ENCODE data around the gene PRAC2. TPM values are rescaled to one million over a fixed set of nuclear protein-coding genes. Genes with fewer than 3 reads are reported as not detected.

The PRAC2 gene
- total and polyA plus RNA-seq, 4 donors = not detected

DNA sequence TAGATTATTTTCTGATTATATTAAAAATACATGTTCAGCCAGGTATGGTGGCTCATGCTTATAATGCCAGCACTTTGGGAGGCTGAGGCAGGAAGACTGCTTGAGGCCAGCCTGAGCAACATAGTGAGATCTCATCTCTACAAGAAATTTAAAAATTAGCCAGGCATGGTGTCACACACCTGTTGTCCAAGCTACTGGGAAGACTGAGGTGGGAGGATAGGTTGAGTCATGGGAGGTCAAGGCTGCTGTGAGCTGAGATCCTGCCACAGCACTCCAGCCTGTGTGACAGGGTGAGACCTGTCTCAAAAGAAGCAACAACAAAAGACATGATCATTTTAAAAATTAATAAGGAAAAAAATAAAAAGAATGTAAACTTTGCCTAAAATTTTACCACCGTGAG, 41.4 kb upstream of the PRAC2 start:
- Histone ChIP-seq H3K4me3 (ENCODE audit: low read depth in 1 of 3, low read length in 3 of 3) (no peak overlapping the region), H3K36me3 (ENCODE audit: control insufficient read depth in 4 of 4, insufficient read depth in 3 of 4, low read depth in 1 of 4, low read length in 3 of 4) (no peaks in the 10 kb centered on the region), H3K27me3 (ENCODE audit: control insufficient read depth in 4 of 4, insufficient read depth in 4 of 4, low read length in 3 of 4) (peaks cover 0 to 8% (median under 1%) of the 10 kb centered on the region in 4 donors), H3K4me1 (ENCODE audit: control insufficient read depth in 4 of 4, insufficient read depth in 4 of 4, low read length in 3 of 4) (no peaks in the 10 kb centered on the region), H3K27ac (ENCODE audit: low read depth in 1 of 2, low read length in 2 of 2) (no peak overlapping the region), H3K9ac (ENCODE audit: low read depth in 1 of 2, low read length in 2 of 2) (no peak overlapping the region), H3K9me3 (ENCODE audit: control insufficient read depth in 4 of 4, low read length in 3 of 4) (no peaks in the 10 kb centered on the region)
- 92% methylated on average over 1 of the region's 1 CpG for WGBS
- no peak for DNase-seq (ENCODE audit: low spot score)
- no peak for TF ChIP-seq YY1 (IDR thresholded peaks at IDR 0.05)

GRCh38 chr17:48690655-48691054, 32.3 kb upstream of the PRAC2 start:
- DNase-seq (ENCODE audit: low spot score) = no peak
- Histone ChIP-seq H3K27ac (ENCODE audit: low read depth in 1 of 2, low read length in 2 of 2) (no peak overlapping the region), H3K4me1 (ENCODE audit: control insufficient read depth in 4 of 4, insufficient read depth in 4 of 4, low read length in 3 of 4) (no peaks in the 10 kb centered on the region), H3K9ac (ENCODE audit: low read depth in 1 of 2, low read length in 2 of 2) (no peak overlapping the region), H3K9me3 (ENCODE audit: control insufficient read depth in 4 of 4, low read length in 3 of 4) (no peaks in the 10 kb centered on the region), H3K36me3 (ENCODE audit: control insufficient read depth in 4 of 4, insufficient read depth in 3 of 4, low read depth in 1 of 4, low read length in 3 of 4) (no peaks in the 10 kb centered on the region), H3K27me3 (ENCODE audit: control insufficient read depth in 4 of 4, insufficient read depth in 4 of 4, low read length in 3 of 4) (no peaks in the 10 kb centered on the region), H3K4me3 (ENCODE audit: low read depth in 1 of 3, low read length in 3 of 3) (no peak overlapping the region)
- 82% methylated on average over 5 of the region's 5 CpGs for WGBS
- TF ChIP-seq HNF4G (IDR thresholded peaks at IDR 0.05) = no peak
- no peak for TF ChIP-seq TAF1 (conservative IDR thresholded peaks at IDR 0.05)
- TF ChIP-seq, protein P1, sequence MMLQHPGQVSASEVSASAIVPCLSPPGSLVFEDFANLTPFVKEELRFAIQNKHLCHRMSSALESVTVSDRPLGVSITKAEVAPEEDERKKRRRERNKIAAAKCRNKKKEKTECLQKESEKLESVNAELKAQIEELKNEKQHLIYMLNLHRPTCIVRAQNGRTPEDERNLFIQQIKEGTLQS (IDR thresholded peaks at IDR 0.05) = no peak
- TF ChIP-seq GABPA (IDR thresholded peaks at IDR 0.05 in 1 of 2, conservative IDR thresholded peaks at IDR 0.05 in 1 of 2) = no peak
- no peak for TF ChIP-seq NR2F2 (IDR thresholded peaks at IDR 0.05)
- no peak for TF ChIP-seq ZBTB33 (IDR thresholded peaks at IDR 0.05)
- TF ChIP-seq EGR1 (IDR thresholded peaks at IDR 0.05; ENCODE audit: low read depth in 2 of 2) = no peak
- no peak for TF ChIP-seq YY1 (IDR thresholded peaks at IDR 0.05)
- no peak for TF ChIP-seq FOXA2 (IDR thresholded peaks at IDR 0.05)
- no peak for TF ChIP-seq REST (IDR thresholded peaks at IDR 0.05)
- no peak for TF ChIP-seq JUND (IDR thresholded peaks at IDR 0.05)
- TF ChIP-seq, protein P2, sequence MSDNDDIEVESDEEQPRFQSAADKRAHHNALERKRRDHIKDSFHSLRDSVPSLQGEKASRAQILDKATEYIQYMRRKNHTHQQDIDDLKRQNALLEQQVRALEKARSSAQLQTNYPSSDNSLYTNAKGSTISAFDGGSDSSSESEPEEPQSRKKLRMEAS (IDR thresholded peaks at IDR 0.05) = no peak
- TF ChIP-seq, protein P3, sequence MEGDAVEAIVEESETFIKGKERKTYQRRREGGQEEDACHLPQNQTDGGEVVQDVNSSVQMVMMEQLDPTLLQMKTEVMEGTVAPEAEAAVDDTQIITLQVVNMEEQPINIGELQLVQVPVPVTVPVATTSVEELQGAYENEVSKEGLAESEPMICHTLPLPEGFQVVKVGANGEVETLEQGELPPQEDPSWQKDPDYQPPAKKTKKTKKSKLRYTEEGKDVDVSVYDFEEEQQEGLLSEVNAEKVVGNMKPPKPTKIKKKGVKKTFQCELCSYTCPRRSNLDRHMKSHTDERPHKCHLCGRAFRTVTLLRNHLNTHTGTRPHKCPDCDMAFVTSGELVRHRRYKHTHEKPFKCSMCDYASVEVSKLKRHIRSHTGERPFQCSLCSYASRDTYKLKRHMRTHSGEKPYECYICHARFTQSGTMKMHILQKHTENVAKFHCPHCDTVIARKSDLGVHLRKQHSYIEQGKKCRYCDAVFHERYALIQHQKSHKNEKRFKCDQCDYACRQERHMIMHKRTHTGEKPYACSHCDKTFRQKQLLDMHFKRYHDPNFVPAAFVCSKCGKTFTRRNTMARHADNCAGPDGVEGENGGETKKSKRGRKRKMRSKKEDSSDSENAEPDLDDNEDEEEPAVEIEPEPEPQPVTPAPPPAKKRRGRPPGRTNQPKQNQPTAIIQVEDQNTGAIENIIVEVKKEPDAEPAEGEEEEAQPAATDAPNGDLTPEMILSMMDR (IDR thresholded peaks at IDR 0.05; ENCODE audit: low read depth, low read length, missing input control) = no peak
- no peak for TF ChIP-seq FOXA1 (IDR thresholded peaks at IDR 0.05)
